ENCODE measurements around the gene NCKAP1.
"Not testable (repeated sequence)": the region's sequence is repeated elsewhere in the genome, so short reads cannot be mapped to it uniquely, and the experiment has no call there.

NCKAP1 gene, protein sequence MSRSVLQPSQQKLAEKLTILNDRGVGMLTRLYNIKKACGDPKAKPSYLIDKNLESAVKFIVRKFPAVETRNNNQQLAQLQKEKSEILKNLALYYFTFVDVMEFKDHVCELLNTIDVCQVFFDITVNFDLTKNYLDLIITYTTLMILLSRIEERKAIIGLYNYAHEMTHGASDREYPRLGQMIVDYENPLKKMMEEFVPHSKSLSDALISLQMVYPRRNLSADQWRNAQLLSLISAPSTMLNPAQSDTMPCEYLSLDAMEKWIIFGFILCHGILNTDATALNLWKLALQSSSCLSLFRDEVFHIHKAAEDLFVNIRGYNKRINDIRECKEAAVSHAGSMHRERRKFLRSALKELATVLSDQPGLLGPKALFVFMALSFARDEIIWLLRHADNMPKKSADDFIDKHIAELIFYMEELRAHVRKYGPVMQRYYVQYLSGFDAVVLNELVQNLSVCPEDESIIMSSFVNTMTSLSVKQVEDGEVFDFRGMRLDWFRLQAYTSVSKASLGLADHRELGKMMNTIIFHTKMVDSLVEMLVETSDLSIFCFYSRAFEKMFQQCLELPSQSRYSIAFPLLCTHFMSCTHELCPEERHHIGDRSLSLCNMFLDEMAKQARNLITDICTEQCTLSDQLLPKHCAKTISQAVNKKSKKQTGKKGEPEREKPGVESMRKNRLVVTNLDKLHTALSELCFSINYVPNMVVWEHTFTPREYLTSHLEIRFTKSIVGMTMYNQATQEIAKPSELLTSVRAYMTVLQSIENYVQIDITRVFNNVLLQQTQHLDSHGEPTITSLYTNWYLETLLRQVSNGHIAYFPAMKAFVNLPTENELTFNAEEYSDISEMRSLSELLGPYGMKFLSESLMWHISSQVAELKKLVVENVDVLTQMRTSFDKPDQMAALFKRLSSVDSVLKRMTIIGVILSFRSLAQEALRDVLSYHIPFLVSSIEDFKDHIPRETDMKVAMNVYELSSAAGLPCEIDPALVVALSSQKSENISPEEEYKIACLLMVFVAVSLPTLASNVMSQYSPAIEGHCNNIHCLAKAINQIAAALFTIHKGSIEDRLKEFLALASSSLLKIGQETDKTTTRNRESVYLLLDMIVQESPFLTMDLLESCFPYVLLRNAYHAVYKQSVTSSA

DNA sequence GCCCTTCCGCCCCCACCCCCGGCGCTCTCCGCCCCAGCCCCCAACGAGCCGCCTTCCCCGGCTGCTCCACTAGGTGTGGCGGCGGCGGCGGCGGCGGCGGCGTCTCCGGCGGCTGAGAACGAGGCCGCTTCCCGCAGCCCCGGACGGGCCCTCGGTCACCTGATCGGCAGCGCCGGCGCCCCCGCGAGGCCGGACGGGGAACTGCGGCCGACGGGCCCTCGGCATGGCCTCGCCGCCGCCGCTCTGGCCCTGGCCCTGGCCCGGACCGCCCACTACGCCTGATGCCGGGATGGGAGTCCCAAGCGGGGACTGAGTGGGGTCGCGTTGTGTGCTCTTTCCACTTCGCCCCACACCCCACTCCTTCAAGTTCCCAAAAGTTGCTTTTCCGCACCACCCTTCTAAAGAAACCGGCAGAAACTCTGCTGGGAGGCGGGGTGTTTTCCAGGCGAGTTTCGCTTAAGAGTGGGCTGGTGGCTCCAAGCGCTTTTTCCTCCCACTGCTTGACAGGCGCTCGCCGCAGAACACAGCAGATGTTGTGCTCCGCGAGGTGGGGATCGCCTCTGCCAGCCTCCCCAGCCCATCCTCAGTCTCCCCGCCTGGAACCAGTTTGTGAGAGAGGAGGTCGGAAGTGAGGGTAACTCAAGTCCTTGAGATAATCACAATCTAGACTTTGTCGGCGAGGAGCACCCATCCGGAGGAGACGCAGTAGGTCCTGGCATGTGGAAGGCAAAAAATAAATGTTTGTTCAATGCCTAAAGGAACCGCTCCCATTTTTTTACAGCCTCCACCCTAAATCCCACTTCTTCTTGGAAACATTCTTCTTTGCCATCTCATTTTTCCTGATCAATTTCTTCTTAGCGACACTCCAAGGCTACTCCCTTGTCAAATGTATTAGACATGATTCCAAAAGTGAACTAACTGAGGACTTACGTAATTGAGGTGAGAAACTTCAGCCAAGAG is at the start of gene NCKAP1:
NCKAP1 (minus strand) TSS at position 117 of the 960 bp plus-strand sequence. CDS start 358 bp downstream, outside the sequence.
- in situ Hi-C loops (cut with MboI; ENCODE audit: low sequenced_read_pairs), result no loop called here

DNA sequence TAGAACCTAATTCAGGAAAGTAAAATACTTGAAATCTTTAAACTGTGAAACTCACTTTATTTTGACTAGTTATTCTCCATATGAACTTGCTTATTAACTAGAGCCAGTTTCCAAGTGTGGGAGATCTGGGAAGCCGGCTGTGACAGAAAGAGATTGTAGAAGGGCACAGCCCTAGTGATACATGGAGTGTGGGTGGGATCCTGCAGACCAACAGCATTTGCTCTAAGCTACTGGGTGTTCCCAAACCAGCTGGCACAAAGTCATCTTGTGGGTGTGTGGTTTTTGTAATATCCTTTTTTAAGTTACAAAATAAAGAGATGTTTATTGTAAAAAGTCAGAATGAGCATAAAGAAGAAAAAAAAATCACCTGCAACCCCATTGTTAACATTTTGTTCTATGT is 43.7 kb upstream of the NCKAP1 start:
- in situ Hi-C loops (cut with MboI; ENCODE audit: low sequenced_read_pairs), result no loop called here

DNA sequence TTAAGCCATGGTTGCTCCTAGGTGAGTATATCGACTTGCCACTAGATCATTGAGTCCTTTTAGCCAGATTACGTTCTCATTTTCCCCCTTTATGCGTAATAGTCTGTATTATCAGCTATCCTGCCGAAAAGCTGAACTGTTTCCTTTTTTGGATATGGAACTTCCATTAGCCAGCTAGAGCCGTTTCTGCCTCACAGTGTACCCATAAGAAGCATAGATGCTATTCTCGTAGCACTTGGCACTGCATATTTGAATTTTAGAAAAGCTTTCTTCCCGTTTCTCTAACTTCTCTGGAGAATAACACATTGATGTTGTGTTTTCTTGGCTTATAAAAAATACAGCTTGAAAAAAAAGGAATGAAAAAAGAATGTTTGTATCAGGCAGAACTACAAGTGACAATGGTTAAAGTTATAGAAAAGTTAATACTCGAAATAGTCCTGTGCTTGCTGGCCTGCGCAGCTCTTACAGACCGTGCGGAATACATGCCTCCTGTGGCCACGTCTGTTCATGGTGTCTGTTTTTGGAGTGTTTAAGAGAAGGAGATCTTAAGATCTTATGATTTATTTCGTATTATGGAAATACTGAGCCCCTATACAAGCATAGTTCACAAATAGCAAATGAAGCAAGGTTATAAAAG is 41.0 kb upstream of the NCKAP1 start:
- in situ Hi-C loops (cut with MboI; ENCODE audit: low sequenced_read_pairs), result no loop called here

DNA sequence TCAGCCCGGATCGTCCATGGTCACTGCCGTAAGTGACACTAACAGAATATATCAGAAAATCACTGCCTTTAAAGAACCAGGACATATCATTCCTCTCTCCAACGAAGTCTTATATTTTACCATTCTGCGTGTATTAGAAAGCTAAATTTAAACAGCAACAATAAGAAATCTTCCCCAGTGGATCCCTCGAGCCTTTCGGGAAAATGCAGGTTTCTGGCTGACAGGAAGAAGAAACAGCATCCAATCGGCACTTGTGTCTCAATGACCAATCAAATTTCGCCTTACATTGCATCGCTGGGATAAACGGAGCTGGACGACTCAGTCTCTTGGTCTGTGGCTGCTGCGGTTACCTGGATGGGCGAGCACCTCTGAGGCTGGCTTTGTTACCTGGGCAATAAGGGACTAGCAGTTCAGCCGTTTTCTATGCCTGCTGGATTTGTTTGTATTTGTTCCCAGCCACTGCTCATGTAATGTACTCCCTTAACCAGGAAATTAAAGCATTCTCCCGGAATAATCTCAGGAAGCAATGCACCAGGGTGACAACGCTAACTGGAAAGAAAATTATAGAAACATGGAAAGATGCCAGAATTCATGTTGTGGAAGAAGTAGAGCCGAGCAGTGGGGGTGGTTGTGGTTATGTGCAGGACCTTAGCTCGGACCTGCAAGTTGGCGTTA is 40.3 kb upstream of the NCKAP1 start, which contains the start of gene DUSP19:
DUSP19 (plus strand) TSS at position 284 of the 675 bp plus-strand sequence; CDS start at position 471, 187 bp downstream.
- in situ Hi-C loops (cut with MboI; ENCODE audit: low sequenced_read_pairs), result no loop called here

DNA sequence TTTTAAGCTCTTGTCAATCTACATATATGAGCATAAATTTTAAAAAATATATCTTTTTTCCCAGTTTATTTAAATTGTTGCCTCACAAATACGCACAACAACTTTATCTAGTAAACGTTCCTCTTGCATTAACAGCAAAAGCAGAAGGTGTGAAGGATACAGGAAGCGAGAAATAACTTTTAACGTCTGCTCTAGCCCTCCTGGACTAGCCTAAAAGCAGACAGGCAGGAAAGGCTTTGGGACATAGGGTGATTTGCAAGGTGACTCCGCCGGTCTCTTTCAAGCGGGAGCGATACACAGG is 39.9 kb upstream of the NCKAP1 start:
- in situ Hi-C loops (cut with MboI; ENCODE audit: low sequenced_read_pairs), result no loop called here

DNA sequence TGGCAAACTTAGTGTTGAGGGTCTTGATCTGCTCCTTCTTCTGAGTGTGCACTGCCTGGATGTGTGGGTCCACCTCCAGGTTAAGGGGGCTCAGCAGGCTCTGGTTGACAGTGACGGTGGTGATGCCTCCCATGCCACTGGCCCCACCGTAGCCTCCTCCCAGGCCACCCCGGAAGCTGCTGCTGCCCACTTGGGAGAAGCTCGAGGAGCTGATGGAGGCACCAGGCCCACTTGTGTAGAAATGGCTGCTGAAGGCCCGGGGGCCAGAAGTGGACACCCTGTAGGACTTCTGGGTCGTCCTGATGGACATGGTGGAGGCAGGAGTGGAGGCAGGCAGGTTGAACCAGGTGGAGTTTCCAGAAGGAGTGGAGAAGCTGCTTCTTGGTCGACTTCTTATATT is 33.9 kb upstream of the NCKAP1 start:
- in situ Hi-C loops (cut with MboI; ENCODE audit: low sequenced_read_pairs), result no loop called here

DNA sequence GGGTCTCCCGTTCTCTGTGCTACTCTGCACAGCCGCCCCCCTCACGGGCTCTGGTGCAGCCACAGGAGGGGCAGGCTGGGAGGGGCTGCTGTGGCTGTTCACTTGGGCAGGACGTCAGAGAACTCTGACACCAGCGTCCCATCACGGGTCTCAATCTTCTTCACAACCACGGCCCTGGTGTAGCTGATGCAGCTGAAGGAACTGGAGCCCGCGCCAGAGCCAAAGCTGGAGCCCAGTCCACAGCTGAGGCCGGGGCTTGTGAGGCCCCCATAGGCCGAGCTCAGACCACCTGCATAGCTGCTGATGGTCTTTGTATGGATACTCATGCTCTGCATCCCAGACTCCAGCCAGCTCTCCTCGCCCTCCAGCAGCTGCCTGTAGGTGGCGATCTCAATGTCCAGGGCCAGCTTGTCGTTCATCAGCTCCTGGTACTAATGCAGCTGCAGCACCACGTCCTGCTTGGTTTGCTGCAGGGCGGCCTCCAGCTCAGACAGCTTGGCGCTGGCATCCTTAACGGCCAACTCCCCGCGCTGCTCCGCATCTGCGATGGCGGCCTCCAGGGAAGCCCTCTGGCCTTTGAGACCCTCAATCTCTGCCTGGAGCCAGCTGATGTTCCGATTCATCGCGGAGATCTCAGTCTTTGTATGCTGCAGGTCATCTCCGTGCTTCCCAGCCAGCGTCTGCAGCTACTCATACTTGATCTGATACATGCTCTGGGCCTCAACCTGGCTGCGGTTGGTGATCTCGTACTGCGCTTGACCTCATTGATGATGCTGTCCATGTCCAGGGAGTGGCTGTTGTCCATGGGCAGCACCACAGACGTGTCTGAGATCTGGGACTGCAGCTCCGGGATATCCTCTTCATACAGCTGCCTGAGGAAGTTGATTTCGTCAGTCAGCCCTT is 32.9 kb upstream of the NCKAP1 start:
- in situ Hi-C loops (cut with MboI; ENCODE audit: low sequenced_read_pairs), result no loop called here

DNA sequence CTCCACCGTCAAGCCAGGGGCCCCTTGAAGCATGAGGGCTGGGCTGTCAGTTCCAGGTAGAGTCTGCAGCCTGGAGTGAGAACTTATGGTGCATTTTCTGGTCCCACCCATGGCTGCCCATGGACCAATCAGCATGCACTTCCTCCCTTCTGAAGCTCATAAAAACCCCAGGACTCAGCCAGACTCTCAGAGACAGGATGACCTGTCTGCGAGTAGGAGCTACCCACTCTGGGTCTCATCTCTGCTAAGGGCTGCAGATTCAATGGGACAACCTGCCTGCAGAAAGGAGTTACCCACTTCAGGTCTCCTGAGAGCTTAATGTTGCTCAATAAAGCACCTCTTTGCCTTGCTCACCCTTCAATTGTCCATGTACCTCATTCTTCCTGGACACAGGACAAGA is 30.9 kb upstream of the NCKAP1 start:
- in situ Hi-C loops (cut with MboI; ENCODE audit: low sequenced_read_pairs), result no loop called here

DNA sequence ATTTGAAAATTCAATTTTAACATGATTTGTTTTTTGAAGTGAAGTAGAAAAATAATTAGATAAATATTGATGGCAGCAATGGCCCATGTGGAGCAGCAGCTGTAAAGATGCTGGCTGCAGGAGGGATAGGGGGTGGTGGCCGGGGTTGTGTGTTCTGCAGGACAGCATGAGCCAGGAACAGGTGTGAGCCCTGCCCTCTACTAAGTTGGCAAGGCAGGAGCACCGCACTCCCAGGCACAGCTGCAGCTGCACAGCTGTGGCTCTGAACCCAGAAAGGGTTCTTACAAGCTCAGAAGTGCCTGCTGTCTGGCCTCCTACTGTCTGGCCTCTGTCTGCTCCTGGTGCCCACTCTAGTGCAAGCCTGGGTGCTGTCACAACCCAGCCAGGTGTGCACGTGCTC is 30.3 kb upstream of the NCKAP1 start:
- in situ Hi-C loops (cut with MboI; ENCODE audit: low sequenced_read_pairs), result no loop called here

DNA sequence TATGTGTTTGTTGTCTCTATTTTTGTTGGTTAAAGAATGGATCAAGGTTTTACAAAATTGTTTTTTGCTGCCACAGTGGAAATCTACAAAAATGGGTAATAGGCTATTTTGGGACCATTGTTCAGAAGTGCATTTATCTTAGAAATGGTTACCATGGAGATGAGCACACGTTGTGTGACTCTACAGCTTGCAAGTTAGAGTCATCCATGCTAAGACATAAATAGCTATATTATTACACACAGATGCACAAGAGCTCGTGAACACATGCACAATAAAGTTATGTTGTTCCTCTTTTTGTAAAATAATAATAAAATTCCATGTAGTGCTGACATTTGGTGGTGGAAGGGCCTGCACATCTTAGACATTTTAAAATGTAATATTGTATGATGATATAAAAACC is 24.8 kb upstream of the NCKAP1 start:
- in situ Hi-C loops (cut with MboI; ENCODE audit: low sequenced_read_pairs), result no loop called here

DNA sequence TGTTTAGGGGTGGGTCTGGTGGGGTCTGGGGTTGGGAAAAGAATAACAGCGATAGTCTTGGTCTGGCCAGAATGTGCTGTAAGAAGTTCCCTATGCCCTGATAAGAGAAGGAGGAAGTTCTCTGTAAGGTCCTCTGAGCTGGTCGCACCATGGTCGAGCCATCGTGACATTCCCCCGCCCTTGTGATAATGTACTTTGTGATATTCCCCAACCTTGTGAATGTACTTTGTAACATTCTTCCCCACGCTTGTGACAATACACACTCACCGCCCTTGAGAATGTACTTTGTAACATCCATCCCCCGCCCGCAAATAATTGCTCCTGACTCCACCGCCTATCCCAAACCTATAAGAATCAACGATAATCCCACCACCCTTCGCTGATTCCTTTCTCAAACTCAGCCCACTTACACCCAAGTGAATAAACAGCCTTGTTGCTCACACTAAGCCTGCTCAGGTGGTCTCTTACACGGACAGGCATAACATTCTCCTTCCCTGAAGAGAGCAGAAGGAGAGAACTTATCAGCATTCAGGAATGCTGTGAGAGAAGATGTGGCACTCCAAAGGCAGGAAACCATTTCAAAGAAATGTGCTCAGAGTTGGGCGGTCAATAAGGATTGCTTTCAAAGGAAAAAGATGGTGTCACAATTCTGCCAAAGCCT is 22.4 kb upstream of the NCKAP1 start:
- in situ Hi-C loops (cut with MboI; ENCODE audit: low sequenced_read_pairs), result no loop called here

DNA sequence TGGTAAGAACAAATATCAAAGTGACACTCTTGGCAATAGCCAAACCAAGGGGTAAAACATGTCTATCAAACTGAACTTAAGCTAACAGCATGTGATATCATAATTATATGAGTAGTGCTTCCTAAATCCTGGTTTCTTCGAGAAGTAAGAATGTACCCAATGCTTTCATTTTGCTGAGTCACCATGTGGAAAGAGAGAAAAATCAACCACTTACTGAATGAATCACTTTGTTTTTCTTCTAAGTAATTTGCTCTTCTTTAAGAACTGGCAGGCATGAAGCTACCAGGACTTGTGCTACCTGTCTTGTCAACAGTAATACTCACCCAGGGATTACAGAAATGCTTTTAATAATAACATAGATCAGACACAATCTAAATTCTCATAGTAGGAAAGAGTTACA is 21.3 kb upstream of the NCKAP1 start:
- in situ Hi-C loops (cut with MboI; ENCODE audit: low sequenced_read_pairs), result no loop called here

DNA sequence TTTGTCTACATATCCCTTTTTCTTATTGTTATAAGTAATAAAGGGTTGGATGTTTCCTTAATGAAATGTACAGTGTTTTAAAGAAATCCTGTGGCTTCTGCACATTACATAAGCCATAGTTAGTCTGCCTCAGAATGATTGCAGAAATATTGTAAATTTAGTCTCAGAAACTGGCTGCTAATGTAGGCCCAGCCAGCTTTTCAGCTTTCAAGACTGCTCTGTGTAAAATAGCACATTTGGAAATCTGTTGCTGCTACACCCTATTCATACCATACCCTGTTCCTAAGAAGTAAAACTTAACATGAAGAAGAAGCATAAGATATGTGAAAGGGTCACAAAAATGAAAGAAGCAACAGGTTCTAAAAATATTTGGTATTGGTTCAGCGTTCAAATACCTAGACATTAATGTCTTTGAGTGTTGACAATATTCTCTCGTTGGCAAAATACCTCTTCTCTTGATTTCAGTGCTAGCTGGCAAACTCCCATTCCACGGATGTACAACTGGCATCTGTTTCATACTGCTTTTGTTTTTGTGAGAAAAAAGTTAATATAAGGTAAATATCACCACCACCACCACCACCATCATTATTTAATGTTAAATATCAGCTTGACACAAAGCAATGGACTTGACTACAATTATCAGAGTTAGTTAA is 19.2 kb upstream of the NCKAP1 start:
- in situ Hi-C loops (cut with MboI; ENCODE audit: low sequenced_read_pairs), result no loop called here

DNA sequence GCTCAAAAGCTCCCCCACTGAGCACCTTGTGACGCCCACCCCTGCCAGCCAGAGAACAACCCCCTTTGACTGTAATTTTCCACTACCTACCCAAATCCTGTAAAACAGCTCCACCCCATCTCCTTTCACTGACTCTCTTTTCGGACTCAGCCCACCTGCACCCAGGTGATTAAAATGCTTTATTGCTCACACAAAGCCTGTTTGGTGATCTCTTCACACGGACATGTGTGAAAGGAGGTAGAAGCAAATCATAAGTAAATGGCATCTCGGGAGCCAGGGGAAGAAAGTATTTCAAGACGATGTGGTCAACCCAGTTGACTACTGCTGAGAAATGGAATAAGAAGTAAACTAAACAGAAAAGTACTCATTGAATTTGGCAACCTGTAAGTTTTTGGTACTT is 11.2 kb upstream of the NCKAP1 start:
- in situ Hi-C loops (cut with MboI; ENCODE audit: low sequenced_read_pairs), result no loop called here

DNA sequence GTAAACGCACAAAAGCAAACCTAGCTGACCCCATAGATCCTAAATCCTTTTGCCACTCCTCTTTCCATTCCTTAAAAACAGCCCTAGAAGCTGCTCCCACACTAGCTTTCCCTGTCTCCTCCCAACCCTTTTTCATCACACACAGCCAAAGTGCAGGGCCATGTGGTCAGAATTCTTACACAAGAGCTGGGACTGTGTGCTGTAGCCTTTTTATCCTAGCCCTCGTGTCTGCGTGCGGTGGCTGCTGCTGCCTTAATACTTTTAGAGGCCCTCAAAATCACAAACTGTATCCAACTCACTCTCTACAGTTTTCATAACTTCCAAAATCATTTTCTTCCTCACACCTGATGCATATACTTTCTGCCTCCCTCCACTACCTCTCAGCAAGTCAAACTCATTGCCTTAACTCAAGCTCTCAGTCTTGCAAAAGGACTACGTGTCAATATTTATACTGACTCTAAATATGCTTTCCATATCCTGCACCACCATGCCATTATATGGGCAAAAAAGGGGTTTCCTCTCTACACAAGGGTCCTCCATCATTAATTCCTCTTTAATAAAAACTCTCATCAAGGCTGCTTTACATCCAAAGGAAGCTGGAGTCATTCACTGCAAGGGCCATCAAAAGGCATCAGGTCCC is 9.3 kb upstream of the NCKAP1 start:
- in situ Hi-C loops (cut with MboI; ENCODE audit: low sequenced_read_pairs), result not testable (repeated sequence)

DNA sequence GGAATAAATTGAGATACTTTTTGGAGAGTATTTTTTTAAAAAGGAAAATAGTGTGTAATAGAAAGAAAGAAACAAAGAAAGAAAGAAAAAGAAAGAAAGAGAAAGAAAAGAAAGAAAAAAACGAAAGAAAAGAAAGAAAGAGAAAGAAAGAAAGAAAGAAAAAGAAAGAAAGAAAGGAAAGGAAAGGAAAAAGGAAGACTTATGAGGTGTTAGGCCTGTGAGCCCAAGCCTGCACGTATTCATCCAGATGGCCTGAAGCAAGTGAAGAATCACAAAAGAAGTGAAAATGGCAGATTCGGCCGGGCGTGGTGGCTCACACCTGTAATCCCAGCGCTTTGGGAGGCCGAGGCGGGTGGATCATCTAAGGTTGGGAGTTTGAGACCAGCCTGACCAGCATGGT is 5.3 kb upstream of the NCKAP1 start:
- in situ Hi-C loops (cut with MboI; ENCODE audit: low sequenced_read_pairs), result not testable (repeated sequence)

DNA sequence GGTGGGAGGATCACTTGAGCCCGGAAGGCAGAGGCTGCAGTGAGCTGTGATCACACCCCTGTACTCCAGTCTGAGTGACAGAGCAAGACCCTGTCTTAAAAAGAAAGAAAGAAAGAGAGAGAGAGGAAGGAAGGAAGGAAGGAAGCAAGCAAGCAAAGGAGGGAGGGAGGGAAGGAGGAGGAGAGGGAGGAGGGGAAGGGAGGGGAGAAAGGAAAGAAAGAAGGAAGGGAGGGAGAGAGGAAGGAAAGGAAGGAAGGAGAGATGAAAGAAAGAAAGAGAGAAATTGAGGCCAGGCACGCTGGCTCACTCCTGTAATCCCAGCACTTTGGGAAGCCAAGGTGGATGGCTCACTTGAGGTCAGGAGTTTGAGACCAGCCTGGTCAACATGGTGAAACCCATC is 2.3 kb upstream of the NCKAP1 start:
- in situ Hi-C loops (cut with MboI; ENCODE audit: low sequenced_read_pairs), result no loop called here
